HepG2 (cell line): ENCODE results near the gene CAVIN1. TPM values are rescaled to one million over a fixed set of nuclear protein-coding genes. Genes with fewer than 3 reads are reported as not detected.

ENCODE experiments used
- ADNP ChIP-seq: sonication (generic); formaldehyde crosslinking; IDR thresholded peaks from 2 replicates; pipeline ENCODE4 v1.4.0; 2020; ENCODE audit warnings: missing genetic modification reagents
- ARNT ChIP-seq: fragments of 450-650 bp; IDR thresholded peaks from 2 replicates; pipeline ENCODE4 v1.6.1; 2017
- CREB1 ChIP-seq, 2 experiments: fragments of 450-650 bp in 1 of 2; IDR thresholded peaks; 2 replicates each; pipeline ENCODE4 v1.6.1; 2016 to 2017; ENCODE audit warnings: control low read depth in 1 of 2, mild to moderate bottlenecking in 1 of 2, missing compliant biosample characterization in 1 of 2, missing genetic modification characterization in 1 of 2
- ERF ChIP-seq: IDR thresholded peaks from 2 replicates; pipeline ENCODE4 v1.6.1; 2018; ENCODE audit warnings: missing biosample characterization, missing genetic modification reagents
- FOSL2 ChIP-seq: sonication (generic); formaldehyde crosslinking; IDR thresholded peaks from 2 replicates; pipeline ENCODE4 v1.4.0; 2020; ENCODE audit warnings: missing genetic modification reagents
- HOXA9 ChIP-seq: sonication (generic); formaldehyde crosslinking; IDR thresholded peaks from 2 replicates; pipeline ENCODE4 v1.8.1; 2022; ENCODE audit warnings: missing genetic modification reagents, mild to moderate bottlenecking, moderate library complexity, borderline replicate concordance
- KDM1A ChIP-seq: IDR thresholded peaks from 2 replicates; pipeline ENCODE4 v1.6.1; 2016; ENCODE audit warnings: missing compliant biosample characterization
- MIER2 ChIP-seq: IDR thresholded peaks from 2 replicates; pipeline ENCODE4 v1.6.1; 2016; ENCODE audit warnings: missing biosample characterization, missing genetic modification reagents
- NR2F2 ChIP-seq: IDR thresholded peaks from 2 replicates; pipeline ENCODE4 v1.6.1; 2012; ENCODE audit warnings: low read depth, inconsistent platforms, borderline replicate concordance
- SAP130 ChIP-seq: IDR thresholded peaks from 2 replicates; pipeline ENCODE4 v1.6.1; 2016; ENCODE audit warnings: low read depth
- TOPORS ChIP-seq: sonication (generic); formaldehyde crosslinking; IDR thresholded peaks from 2 replicates; pipeline ENCODE4 v1.8.0; 2023; ENCODE audit warnings: mild to moderate bottlenecking, missing genetic modification reagents
- ZNF12 ChIP-seq: sonication (generic); formaldehyde crosslinking; IDR thresholded peaks from 2 replicates; pipeline ENCODE4 v1.5.0; 2020; ENCODE audit warnings: missing genetic modification reagents
- ZNF260 ChIP-seq: sonication (generic); formaldehyde crosslinking; IDR thresholded peaks from 2 replicates; pipeline ENCODE4 v1.4.0; 2020; ENCODE audit warnings: missing genetic modification reagents, low read depth, mild to moderate bottlenecking, borderline replicate concordance
- ZNF292 ChIP-seq: sonication (generic); formaldehyde crosslinking; IDR thresholded peaks from 2 replicates; pipeline ENCODE4 v1.8.1; 2022; ENCODE audit warnings: mild to moderate bottlenecking, low read depth, missing genetic modification reagents, borderline replicate concordance
- ZNF546 ChIP-seq: sonication (generic); formaldehyde crosslinking; conservative IDR thresholded peaks from 2 replicates; pipeline ENCODE4 v1.8.1; 2023; ENCODE audit warnings: mild to moderate bottlenecking, missing genetic modification reagents
- ZNF564 ChIP-seq: sonication (generic); formaldehyde crosslinking; IDR thresholded peaks from 2 replicates; pipeline ENCODE4 v1.8.1; 2023; ENCODE audit warnings: mild to moderate bottlenecking, missing genetic modification reagents
- ZNF567 ChIP-seq: sonication (generic); formaldehyde crosslinking; IDR thresholded peaks from 2 replicates; pipeline ENCODE4 v1.8.1; 2023; ENCODE audit warnings: mild to moderate bottlenecking, missing genetic modification reagents, borderline replicate concordance
- ZNF589 ChIP-seq: sonication (generic); formaldehyde crosslinking; conservative IDR thresholded peaks from 2 replicates; pipeline ENCODE4 v1.8.0; 2022; ENCODE audit warnings: mild to moderate bottlenecking, moderate library complexity, missing genetic modification reagents
- ZNF629 ChIP-seq: sonication (generic); formaldehyde crosslinking; conservative IDR thresholded peaks from 2 replicates; pipeline ENCODE4 v1.5.0; 2020; ENCODE audit warnings: missing genetic modification reagents
- polyA plus RNA-seq, 8 experiments: library from polyadenylated mRNA; depleted of rRNA in 3 of 8; stranded (reverse) in 7 of 8; unstranded in 1 of 8; fragments of >200 nt; fragmentation: Illumina TruSeq in 4 of 8; extraction: Trizol in 4 of 8; gene quantifications; 2 replicates each; pipeline versions ENCODE4 v1.2.1 to v1.2.3, GENCODE V29; 2011 to 2016; ENCODE audit warnings: low read depth in 4 of 8, missing spikeins in 1 of 8, mixed read lengths in 1 of 8; ENCODE audit not compliant: insufficient read depth in 1 of 8
- total RNA-seq, 5 experiments: library from RNA; depleted of rRNA; stranded (reverse); fragments of >200 nt; fragmentation: Illumina TruSeq; extraction: Trizol; gene quantifications; 2 replicates each; pipeline ENCODE4 v1.2.3, GENCODE V29; 2016; ENCODE audit warnings: low read depth in 1 of 5
- TF ChIP-seq, protein P1 (sequence below), 2 experiments: IDR thresholded peaks; 2 replicates each; pipeline ENCODE4 v1.6.1; 2011 to 2012; ENCODE audit warnings: low read length in 2 of 2, borderline replicate concordance in 1 of 2, low read depth in 1 of 2, mild to moderate bottlenecking in 1 of 2, moderate library complexity in 1 of 2
- TF ChIP-seq, protein P2 (sequence below): conservative IDR thresholded peaks from 2 replicates; pipeline ENCODE4 v1.6.1; 2018; ENCODE audit warnings: missing genetic modification reagents
- TF ChIP-seq, protein P3 (sequence below): sonication (generic); formaldehyde crosslinking; conservative IDR thresholded peaks from 2 replicates; pipeline ENCODE4 v1.4.0; 2020; ENCODE audit warnings: missing genetic modification reagents
- TF ChIP-seq, protein P4 (sequence below): sonication (generic); formaldehyde crosslinking; IDR thresholded peaks from 2 replicates; pipeline ENCODE4 v1.8.1; 2023; ENCODE audit warnings: mild to moderate bottlenecking, moderate library complexity, missing genetic modification reagents

CAVIN1 gene
- total and polyA plus RNA-seq, 2 of the 13 experiments (the other 11 are each of a cell fraction or from before 2014, with no cell fraction given) = 15.9 to 25.5 TPM

DNA sequence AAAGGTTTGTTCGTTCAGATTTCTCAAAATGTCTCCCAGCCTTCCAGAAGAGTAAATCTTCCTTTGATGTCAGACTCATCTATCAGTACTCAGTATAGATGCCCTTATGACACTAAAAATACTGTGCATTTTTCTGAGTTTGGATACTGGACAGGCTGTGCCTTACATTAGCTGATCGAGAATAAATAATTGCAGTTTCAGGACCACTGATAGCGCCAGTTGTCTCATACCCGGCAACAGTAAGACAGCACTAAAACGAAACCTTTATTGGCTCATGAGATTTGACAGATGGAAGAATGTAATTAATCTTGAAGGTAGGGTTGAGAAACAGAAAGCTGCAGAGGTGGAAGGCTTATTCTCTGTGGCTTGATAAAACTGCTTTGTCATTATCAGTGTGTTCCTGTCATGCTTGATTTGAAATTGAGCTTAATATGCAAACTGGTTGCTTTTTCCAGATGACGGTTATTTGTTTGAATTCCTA, 36.8 kb upstream of the CAVIN1 start (continued):
- TF ChIP-seq, protein P1, sequence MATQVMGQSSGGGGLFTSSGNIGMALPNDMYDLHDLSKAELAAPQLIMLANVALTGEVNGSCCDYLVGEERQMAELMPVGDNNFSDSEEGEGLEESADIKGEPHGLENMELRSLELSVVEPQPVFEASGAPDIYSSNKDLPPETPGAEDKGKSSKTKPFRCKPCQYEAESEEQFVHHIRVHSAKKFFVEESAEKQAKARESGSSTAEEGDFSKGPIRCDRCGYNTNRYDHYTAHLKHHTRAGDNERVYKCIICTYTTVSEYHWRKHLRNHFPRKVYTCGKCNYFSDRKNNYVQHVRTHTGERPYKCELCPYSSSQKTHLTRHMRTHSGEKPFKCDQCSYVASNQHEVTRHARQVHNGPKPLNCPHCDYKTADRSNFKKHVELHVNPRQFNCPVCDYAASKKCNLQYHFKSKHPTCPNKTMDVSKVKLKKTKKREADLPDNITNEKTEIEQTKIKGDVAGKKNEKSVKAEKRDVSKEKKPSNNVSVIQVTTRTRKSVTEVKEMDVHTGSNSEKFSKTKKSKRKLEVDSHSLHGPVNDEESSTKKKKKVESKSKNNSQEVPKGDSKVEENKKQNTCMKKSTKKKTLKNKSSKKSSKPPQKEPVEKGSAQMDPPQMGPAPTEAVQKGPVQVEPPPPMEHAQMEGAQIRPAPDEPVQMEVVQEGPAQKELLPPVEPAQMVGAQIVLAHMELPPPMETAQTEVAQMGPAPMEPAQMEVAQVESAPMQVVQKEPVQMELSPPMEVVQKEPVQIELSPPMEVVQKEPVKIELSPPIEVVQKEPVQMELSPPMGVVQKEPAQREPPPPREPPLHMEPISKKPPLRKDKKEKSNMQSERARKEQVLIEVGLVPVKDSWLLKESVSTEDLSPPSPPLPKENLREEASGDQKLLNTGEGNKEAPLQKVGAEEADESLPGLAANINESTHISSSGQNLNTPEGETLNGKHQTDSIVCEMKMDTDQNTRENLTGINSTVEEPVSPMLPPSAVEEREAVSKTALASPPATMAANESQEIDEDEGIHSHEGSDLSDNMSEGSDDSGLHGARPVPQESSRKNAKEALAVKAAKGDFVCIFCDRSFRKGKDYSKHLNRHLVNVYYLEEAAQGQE (IDR thresholded peaks at IDR 0.05; ENCODE audit: borderline replicate concordance in 1 of 2, low read depth in 1 of 2, low read length in 2 of 2) = peak; percentile 35 to 92
- no peak for TF ChIP-seq ZNF546
- TF ChIP-seq ZNF260 (CRISPR knock-in tag) = no peak
- TF ChIP-seq, protein P2, sequence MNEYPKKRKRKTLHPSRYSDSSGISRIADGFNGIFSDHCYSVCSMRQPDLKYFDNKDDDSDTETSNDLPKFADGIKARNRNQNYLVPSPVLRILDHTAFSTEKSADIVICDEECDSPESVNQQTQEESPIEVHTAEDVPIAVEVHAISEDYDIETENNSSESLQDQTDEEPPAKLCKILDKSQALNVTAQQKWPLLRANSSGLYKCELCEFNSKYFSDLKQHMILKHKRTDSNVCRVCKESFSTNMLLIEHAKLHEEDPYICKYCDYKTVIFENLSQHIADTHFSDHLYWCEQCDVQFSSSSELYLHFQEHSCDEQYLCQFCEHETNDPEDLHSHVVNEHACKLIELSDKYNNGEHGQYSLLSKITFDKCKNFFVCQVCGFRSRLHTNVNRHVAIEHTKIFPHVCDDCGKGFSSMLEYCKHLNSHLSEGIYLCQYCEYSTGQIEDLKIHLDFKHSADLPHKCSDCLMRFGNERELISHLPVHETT = no peak
- no peak for TF ChIP-seq HOXA9 (CRISPR knock-in tag)
- TF ChIP-seq ERF (CRISPR knock-in tag) = no peak
- TF ChIP-seq TOPORS (CRISPR knock-in tag) = no peak
- TF ChIP-seq KDM1A = no peak
- no peak for TF ChIP-seq ADNP (CRISPR knock-in tag)
- no peak for TF ChIP-seq CREB1 (IDR thresholded peaks at IDR 0.05)
- peak; percentile 27; the same call in 1 of the 2 replicates for TF ChIP-seq CREB1 (CRISPR knock-in tag; IDR thresholded peaks at IDR 0.05)
- no peak for TF ChIP-seq ARNT
- TF ChIP-seq MIER2 = peak; percentile 92
- TF ChIP-seq SAP130 (CRISPR knock-in tag) = peak; percentile 66; the same call in 1 of the 2 replicates
- TF ChIP-seq ZNF589 (CRISPR knock-in tag) = no peak
- TF ChIP-seq ZNF292 (CRISPR knock-in tag) = no peak
- TF ChIP-seq ZNF12 = no peak
- TF ChIP-seq FOSL2 = no peak
- no peak for TF ChIP-seq ZNF629
- TF ChIP-seq ZNF564 = no peak
- TF ChIP-seq, protein P3, sequence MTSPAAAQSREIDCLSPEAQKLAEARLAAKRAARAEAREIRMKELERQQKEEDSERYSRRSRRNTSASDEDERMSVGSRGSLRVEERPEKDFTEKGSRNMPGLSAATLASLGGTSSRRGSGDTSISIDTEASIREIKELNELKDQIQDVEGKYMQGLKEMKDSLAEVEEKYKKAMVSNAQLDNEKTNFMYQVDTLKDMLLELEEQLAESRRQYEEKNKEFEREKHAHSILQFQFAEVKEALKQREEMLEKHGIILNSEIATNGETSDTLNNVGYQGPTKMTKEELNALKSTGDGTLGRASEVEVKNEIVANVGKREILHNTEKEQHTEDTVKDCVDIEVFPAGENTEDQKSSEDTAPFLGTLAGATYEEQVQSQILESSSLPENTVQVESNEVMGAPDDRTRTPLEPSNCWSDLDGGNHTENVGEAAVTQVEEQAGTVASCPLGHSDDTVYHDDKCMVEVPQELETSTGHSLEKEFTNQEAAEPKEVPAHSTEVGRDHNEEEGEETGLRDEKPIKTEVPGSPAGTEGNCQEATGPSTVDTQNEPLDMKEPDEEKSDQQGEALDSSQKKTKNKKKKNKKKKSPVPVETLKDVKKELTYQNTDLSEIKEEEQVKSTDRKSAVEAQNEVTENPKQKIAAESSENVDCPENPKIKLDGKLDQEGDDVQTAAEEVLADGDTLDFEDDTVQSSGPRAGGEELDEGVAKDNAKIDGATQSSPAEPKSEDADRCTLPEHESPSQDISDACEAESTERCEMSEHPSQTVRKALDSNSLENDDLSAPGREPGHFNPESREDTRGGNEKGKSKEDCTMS (CRISPR knock-in tag) = 0 out of 2 replicates have a peak, but pooled peaks have one; percentile 11
- TF ChIP-seq, protein P4, sequence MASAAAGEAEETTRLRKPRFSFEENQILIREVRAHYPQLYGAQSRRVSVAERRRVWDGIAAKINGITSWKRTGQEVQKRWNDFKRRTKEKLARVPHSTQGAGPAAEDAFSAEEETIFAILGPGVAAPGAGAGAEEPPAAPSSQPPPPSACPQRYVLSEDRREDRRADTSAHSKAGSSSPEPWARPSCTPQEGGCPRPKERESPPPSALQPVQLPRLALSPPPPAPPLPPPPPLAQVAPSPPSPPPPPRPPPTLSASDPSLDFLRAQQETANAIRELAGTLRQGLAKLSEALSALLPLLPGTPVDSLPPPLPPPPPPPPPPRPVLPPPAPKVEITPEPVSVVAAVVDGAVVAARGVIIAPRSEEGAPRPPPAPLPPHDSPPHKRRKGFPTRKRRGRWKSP (CRISPR knock-in tag) = peak; percentile 6; the same call in 1 of the 2 replicates
- TF ChIP-seq ZNF567 = no peak
- no peak for TF ChIP-seq NR2F2
